Central memory CD4-positive, alpha-beta T cell (primary cell): ENCODE measurements around the gene ACAD8.

ENCODE experiments used
- DNase-seq: peaks from one replicate; pipeline ENCODE4 v3.0.0; 2022
- total RNA-seq, 3 experiments: gene quantifications; one replicate each; lab custom pipeline; 2026; lab: John Stamatoyannopoulos, UW

Gene ACAD8
- total RNA-seq = 32.1 to 47.1 (median 40.6) reads per million in 3 experiments

DNA sequence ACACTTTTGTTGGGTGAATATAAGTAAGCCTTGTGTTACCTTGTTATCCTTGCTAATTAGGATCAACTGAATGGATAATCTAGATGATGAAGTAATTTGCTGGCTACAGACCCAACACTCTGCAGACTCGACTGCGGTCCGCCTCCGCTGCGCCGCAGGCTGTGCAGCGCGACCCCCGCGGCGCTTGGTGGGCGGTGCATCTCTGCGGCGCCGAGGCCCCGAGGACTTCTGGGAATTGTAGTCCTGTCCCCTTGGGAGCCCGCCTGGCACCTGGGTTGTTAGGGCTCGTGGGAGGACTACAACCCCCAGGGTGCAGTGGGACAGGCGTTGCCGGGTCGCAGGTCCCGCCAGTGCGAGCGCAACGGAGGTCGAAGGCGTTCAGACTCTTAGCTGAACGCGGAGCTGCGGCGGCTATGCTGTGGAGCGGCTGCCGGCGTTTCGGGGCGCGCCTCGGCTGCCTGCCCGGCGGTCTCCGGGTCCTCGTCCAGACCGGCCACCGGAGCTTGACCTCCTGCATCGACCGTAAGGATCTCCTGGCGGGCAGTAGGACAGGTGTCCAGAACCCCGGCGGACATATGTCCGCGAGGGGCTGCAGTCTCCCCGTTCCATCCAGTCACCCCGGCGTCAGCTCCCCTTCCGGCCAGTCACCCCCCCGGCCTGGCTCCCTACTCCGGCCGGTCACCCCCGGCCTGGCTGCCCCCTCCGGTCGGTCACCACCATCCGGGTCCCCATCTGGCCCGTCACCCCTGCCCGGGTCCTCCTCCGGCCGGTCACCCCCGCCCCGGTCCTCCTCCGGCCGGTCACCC lies at the start of gene ACAD8, which contains the start of gene THYN1:
Gene ACAD8, plus strand, starts transcription at position 381 of the 806 bp plus-strand sequence. Its CDS starts 33 bp downstream, at position 414.
Gene THYN1, minus strand, starts transcription at position 165 of the 806 bp plus-strand sequence. CDS start 470 bp downstream, outside the sequence.
- DNase-seq = peak; percentile 95

GRCh38 chr11:134205729-134206128 lies 47.6 kb upstream of the ACAD8 start:
- no peak for DNase-seq

- DNase-seq = no peak
Measured at GRCh38 chr11:134206185-134206584, 47.2 kb upstream of the ACAD8 start.

DNA sequence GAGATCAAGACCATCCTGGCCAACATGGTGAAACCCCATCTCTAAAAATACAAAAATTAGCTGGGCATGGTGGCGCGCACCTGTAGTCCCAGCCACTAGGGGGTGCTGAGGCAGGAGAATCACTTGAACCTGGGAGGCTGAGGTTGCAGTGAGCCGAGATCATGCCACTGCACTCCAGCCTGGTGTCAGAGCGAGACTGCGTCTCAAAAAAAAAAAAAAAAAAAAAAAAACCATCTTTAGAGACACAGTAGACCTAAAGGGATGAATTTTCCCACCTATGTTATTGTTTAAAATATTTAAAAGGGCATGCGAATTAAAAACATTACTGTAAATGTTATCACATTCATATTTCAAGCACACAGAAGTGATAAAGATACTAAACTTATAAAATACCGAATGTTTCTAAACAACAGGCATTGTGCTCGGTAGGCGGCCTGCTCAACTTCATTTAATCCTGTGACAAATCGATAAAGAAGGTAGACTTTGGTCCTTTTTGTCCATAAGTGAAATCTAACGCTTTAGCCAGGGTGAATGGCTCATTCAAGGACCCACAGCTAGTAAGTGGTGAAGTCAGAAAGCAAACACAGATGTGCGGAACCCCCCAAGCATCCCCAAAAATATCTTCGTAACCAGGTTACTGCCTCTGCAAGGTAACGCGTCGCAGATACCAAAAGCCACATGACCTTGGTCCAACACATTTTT lies 45.7 kb upstream of the ACAD8 start:
- peak; percentile 53 for DNase-seq

- no peak for DNase-seq
Measured at GRCh38 chr11:134215836-134216235, 37.5 kb upstream of the ACAD8 start.

- DNase-seq = no peak
Measured at GRCh38 chr11:134216816-134217215, 36.6 kb upstream of the ACAD8 start.

GRCh38 chr11:134223121-134223520 lies 30.2 kb upstream of the ACAD8 start:
- no peak for DNase-seq

DNA sequence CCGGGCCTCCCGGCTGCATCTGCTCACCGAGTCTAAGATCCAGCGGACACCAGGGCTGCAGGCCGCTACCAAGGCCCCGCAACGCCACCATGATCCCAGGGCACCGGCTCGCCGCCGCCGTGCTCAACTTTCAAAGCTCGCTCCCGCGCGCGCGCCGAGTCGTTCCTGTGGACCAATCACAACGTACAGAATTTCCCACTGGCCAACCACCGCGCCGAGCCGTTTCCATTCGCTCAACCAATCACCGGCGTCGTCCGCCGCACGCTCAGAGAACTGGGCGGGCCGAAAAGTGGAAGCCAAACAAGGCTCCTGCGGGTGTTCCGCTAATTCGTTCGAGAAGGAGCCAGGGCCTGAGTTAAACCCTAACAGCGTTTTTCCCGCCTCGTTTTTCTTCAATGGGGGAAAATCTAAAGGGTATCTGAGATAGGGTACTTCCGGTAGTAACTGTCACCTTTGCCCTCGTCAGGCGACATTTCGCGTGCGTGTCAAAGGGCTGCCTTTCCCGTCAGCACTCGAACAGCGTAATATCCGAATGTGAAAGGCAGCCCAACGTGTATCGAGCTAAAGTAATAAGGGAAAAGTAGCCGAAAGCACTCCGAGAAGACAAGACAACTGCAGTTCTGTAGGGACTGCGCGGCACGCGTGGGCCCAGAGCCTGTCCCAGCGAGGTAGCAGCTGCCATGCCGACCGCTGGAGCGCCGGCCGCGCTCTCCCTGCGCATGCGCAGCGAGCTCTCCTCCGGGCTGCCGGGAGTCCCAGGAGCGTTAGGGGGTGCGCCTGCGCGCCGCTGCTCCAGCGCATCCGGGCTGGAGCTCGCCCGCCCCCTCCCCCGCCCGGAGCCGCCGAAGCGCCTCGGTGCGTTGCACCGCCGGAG lies 29.3 kb upstream of the ACAD8 start, which contains the start of the genes NCAPD3 and VPS26B:
Gene NCAPD3, minus strand, starts transcription at position 132 of the 874 bp plus-strand sequence. Its CDS starts 41 bp downstream, at position 91.
Gene VPS26B, plus strand, starts transcription at position 836 of the 874 bp plus-strand sequence. CDS start 452 bp downstream, outside the sequence.
- peak; percentile 95 for DNase-seq

GRCh38 chr11:134224710-134225664 lies 28.4 kb upstream of the ACAD8 start:
- peak; percentile 42 for DNase-seq

- DNase-seq = no peak
Measured at GRCh38 chr11:134226806-134227325, 26.5 kb upstream of the ACAD8 start.

DNA sequence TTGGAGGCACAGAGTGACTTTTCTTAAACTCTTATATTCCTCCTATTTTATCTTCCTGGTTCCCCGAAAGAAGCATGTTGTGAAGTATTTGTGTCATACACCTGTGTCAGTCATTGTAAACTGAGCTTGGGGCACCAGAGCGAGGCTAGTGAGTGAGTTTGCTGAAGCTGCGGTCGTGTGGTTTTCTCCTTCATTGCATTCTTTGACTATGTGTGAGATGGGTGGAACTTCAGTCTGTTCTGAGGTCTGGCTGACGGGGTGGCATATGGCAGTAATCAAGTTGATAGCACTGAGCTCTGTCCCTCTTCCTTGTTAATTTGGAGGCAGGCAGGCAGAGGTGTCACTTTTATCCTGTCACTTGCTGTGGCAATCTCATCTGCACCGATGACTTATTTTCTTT lies 24.7 kb upstream of the ACAD8 start:
- DNase-seq = no peak

DNA sequence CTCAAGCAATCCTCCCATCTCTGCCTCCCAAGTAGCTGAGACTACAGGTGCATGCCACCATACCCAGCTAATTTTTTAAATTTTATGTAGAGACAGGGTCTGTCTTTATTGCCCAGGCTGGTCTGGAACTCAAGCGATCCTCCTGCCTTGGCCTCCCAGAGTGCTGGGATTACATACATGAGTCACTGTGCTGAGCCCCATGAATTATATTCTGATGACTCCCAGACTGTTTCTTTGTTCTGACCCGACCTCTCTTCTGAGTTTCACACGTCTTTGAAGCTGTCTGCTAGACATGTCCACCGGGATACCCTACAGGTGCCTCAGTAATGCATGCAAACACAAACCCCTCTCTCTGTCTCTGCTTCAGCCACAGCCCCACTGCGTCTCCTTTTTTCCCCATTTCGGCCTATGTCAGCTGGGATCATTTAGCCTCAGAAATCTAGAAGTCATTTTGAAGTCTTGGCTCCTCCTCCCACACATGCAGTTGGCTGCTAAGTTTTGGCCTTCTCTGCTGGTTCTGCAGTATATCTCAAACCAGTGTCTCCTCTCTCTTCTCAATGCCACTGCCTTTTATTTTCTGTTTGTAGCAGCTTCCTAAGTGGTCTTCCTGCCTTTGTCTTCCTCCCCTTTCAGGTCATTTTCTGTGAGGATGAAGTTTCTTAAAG lies 24.1 kb upstream of the ACAD8 start:
- DNase-seq = no peak

- no peak for DNase-seq
Measured at GRCh38 chr11:134230339-134230738, 23.0 kb upstream of the ACAD8 start.

DNA sequence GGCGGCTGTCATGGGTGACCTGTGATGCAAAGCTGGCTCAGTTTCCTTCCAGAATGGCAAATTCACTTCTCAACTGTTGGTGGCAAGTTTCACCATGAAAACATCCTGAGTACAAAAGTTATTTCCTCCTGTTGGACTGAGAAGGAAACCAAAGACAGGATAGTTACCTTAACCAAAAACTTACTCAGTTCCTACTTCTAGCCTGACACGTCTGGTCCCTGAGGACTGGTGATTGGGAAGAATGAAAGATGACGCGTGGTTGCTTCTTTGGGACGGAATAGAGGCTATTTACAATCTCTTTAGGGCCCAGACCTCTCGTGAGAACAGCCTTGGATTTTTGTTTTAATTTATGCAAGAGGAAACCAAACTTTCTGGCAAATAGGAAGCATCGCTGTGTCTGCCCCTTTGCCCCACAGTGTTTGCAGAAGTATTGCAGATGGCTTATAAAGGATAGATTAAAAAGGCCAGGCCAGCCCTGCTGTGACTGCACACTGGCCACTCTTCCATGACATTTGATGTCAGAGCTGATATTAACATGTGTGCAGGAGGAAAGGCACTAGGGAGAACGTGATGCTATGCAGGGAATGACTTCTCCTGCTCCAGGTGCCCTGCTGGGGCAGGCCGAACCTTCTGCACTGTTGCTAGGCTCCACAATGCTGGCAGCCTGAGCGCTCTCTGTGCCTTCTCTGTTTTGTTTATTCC lies 21.3 kb upstream of the ACAD8 start:
- no peak for DNase-seq

DNA sequence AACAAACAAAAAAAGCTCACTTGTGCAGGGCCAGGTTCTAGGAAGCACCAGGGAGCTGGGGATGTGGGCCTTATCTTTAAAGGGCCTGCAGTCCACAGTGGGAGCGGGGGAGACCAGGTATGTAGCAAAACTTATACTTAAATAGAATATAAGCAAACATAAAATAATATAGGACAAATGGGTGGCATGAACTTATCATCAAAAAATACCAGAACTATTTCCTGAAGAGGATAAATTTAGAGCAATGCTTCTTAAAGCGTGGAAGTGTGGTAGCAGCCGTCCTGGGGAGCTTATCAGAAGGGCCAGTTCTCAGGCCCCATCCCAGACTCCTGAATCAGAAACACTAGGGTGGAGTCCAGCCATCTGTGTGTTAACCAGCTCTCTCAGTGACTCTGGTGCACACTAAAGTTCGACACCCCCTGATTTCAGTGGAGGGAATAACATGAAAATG lies 19.6 kb upstream of the ACAD8 start:
- no peak for DNase-seq

GRCh38 chr11:134235399-134235798 lies 18.0 kb upstream of the ACAD8 start:
- DNase-seq = no peak

DNA sequence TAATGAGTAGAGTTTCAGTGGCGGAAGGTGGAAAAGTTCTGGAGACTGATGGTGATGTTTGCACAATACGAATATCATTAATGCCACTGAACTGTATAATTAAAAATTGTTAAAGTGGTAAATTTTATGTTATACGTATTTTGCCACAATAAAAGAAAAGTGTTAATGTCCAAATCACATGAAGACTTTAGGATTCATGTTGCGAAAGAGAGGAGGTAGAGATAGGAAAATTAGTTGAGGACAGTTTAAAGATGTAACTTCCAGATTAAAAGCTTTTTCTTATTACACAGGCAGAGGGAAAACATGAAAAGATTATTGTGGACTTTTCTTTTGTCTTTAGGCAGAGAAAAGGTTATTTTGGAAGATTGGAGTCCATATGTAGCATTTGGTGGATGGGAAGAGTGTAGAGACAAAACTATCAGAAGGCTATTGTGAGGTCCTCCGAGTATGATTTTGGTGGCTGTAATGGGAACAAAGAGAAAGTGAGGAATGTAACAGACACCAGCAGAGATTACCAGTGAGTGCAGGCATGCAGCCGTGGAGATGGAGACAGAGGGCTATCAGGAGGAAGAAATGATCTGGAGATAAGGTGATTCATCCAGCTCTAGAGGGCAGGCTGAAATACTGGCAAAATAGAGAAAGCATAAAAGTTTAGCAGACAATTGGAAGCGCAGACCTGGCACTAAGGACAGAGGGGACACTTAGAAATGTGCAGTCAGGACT lies 16.4 kb upstream of the ACAD8 start:
- no peak for DNase-seq

DNA sequence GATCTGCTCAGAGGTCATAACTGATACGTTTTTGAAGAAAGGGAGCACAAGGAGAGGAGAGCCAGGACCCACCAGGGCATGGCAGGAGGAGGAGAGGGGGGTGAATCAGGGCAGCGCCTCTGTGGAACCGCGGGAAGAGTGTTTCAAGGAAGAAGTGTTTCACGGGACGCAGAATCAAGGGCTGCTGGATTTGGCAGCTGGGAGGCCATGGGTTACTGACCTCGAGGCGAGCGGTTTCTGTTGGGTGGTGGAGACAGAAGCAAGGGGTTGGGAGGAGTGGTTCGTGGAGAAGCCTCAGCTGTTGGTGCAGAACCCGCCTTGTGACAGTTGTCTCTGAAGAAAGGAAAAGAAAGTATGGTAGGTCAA lies 15.8 kb upstream of the ACAD8 start:
- DNase-seq = no peak

DNA sequence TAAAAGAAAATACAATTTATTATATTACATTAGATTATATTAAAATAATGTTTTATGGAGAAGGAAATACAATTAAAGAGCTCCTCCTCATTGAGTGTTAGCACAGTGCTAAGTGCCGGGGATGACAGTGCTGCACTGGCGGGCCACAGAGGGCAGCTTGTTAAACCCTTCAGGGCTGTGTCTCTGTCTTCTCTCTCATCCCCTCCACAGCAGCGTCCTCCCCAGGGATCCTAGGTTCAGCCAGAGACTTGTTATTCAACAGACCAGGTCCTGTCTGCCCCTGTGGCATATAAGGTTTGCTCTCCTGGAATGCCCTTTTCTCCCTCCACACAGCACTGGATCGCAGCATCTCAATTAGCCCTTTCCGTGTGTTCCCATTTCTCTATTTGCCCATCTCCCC lies 14.4 kb upstream of the ACAD8 start:
- no peak for DNase-seq
